Anterior cingulate cortex (tissue), 58 donors: ENCODE results near the gene KIAA0825.
"Not testable (repeated sequence)": the region's sequence is repeated elsewhere in the genome, so short reads cannot be mapped to it uniquely, and the experiment has no call there.

ENCODE experiments used
- DNase-seq, 58 donors: peaks; one replicate each; lab custom pipeline; 2025; lab: John Stamatoyannopoulos, UW

Gene KIAA0825

GRCh38 chr5:94389515-94389899 lies 228.9 kb downstream of the KIAA0825 start:
- DNase-seq: no peak

GRCh38 chr5:94388773-94389514 lies 229.5 kb downstream of the KIAA0825 start:
- DNase-seq: no peak

- DNase-seq: no peak
Observed at GRCh38 chr5:94385767-94386166, 232.6 kb downstream of the KIAA0825 start.

- DNase-seq: no peak
Observed at GRCh38 chr5:94378062-94378461, 240.3 kb downstream of the KIAA0825 start.

- peak in 1 of 58 donors; percentile 2 for DNase-seq
Observed at GRCh38 chr5:94376672-94377345, 241.6 kb downstream of the KIAA0825 start.

GRCh38 chr5:94375801-94376200 lies 242.6 kb downstream of the KIAA0825 start:
- no peak for DNase-seq

- DNase-seq: no peak
Observed at GRCh38 chr5:94374336-94374735, 244.1 kb downstream of the KIAA0825 start.

GRCh38 chr5:94367900-94368299 lies 250.5 kb downstream of the KIAA0825 start:
- no peak for DNase-seq

GRCh38 chr5:94366811-94367210 lies 251.6 kb downstream of the KIAA0825 start:
- no peak for DNase-seq

GRCh38 chr5:94362857-94363256 lies 255.5 kb downstream of the KIAA0825 start:
- DNase-seq: no peak

- DNase-seq: no peak
Observed at GRCh38 chr5:94361832-94362796, 256.3 kb downstream of the KIAA0825 start.

- peak in 1 of 58 donors; percentile 5 for DNase-seq
Observed at GRCh38 chr5:94361161-94361560, 257.2 kb downstream of the KIAA0825 start.

- DNase-seq: no peak
Observed at GRCh38 chr5:94360382-94361130, 257.8 kb downstream of the KIAA0825 start.

- DNase-seq: no peak
Observed at GRCh38 chr5:94359880-94360279, 258.5 kb downstream of the KIAA0825 start.

- DNase-seq: no peak
Observed at GRCh38 chr5:94355811-94356210, 262.6 kb downstream of the KIAA0825 start.

GRCh38 chr5:94354837-94355485 lies 263.4 kb downstream of the KIAA0825 start:
- DNase-seq: not testable (repeated sequence)

- DNase-seq: no peak
Observed at GRCh38 chr5:94353605-94354004, 264.8 kb downstream of the KIAA0825 start.

- no peak for DNase-seq
Observed at GRCh38 chr5:94347130-94347529, 271.3 kb downstream of the KIAA0825 start.

- no peak for DNase-seq
Observed at GRCh38 chr5:94345257-94345656, 273.1 kb downstream of the KIAA0825 start.

- DNase-seq: no peak
Observed at GRCh38 chr5:94337617-94338016, 280.8 kb downstream of the KIAA0825 start.
